Parathyroid adenoma (tissue), 2 donors: ENCODE results near the gene RBMS3.

Source experiments
- H2AFZ ChIP-seq: fragments of 300-600 bp; sonication (generic); one replicate; pipeline ENCODE4 v1.7.0; 2017; ENCODE audit warnings: antibody characterized with exemption, mild to moderate bottlenecking
- H3K27ac ChIP-seq: fragments of 300-600 bp; sonication (generic); one replicate; pipeline ENCODE4 v1.7.0; 2017
- H3K27me3 ChIP-seq: fragments of 300-600 bp; sonication (generic); one replicate; pipeline ENCODE4 v1.7.0; 2017; ENCODE audit warnings: low read length; ENCODE audit not compliant: control insufficient read depth, insufficient read depth
- H3K36me3 ChIP-seq: fragments of 300-600 bp; sonication (generic); one replicate; pipeline ENCODE4 v1.7.0; 2017; ENCODE audit warnings: low read length; ENCODE audit not compliant: control insufficient read depth, insufficient read depth
- H3K4me1 ChIP-seq: fragments of 300-600 bp; sonication (generic); one replicate; pipeline ENCODE4 v1.7.0; 2017; ENCODE audit warnings: control low read depth
- H3K4me2 ChIP-seq: fragments of 300-600 bp; sonication (generic); one replicate; pipeline ENCODE4 v1.7.0; 2017; ENCODE audit warnings: low read length
- H3K4me3 ChIP-seq: fragments of 300-600 bp; sonication (generic); one replicate; pipeline ENCODE4 v1.7.0; 2017; ENCODE audit warnings: low read depth, low read length
- H3K79me2 ChIP-seq: fragments of 300-600 bp; sonication (generic); one replicate; pipeline ENCODE4 v1.7.0; 2017; ENCODE audit warnings: control low read depth
- H3K9ac ChIP-seq: fragments of 300-600 bp; sonication (generic); one replicate; pipeline ENCODE4 v1.7.0; 2017; ENCODE audit warnings: mild to moderate bottlenecking
- H3K9me3 ChIP-seq: fragments of 300-600 bp; sonication (generic); one replicate; pipeline ENCODE4 v1.7.0; 2017; ENCODE audit warnings: low read length; ENCODE audit not compliant: control insufficient read depth
- CTCF ChIP-seq: fragments of 300-600 bp; sonication (generic); IDR thresholded peaks from one replicate; pipeline ENCODE4 v1.7.0; 2017; ENCODE audit warnings: antibody characterized with exemption, mild to moderate bottlenecking
- donor health status: primary hyperparathyroidism.

RBMS3 gene

DNA sequence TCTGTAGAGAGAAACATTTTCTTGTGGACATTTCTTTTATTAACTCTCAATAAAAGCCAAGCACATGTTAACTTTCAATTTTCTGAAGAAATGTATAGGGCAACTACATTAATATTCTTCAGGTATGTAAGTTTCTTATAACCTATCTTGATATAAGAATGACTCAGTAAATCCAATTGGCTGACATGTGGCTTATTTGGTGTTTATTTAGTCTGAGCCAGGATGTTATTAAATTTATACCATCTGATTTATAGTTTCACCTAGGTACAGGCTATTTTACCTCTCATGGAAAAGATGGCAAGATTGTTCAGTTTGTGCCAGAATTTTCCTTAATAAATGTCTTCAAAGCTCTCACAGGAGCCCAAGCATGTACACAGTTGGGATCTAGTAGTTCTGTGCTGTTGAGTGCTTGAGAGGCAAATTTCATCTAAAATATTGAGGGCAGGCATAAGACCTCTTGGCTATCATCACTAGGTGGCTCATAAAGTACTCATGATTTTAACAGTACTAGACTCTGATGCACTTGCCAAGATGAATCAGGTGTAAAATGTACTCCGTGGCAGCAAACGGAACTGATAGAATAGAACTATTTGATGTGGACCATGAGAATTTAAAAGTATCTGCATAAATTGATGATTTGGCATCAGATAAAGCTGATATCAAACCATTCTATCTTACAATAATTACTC is 631.9 kb downstream of the RBMS3 start:
- H3K9me3 ChIP-seq: no peaks in the 10 kb centered on the region
- no peak overlapping the region for H3K4me2 ChIP-seq
- H3K27ac ChIP-seq: no peak overlapping the region
- no peak for TF ChIP-seq CTCF
- H3K4me1 ChIP-seq: no peaks in the 10 kb centered on the region
- no peak overlapping the region for H3K4me3 ChIP-seq
- H3K9ac ChIP-seq: no peak overlapping the region
- no peaks in the 10 kb centered on the region for H3K36me3 ChIP-seq
- no peaks in the 10 kb centered on the region for H3K79me2 ChIP-seq
- H3K27me3 ChIP-seq: no peaks in the 10 kb centered on the region
- H2AFZ ChIP-seq: no peak overlapping the region

- Histone ChIP-seq H3K9ac (no peak overlapping the region), H3K4me2 (no peak overlapping the region), H3K27ac (no peak overlapping the region), H3K36me3 (no peaks in the 10 kb centered on the region), H3K79me2 (no peaks in the 10 kb centered on the region), H3K4me1 (no peaks in the 10 kb centered on the region), H3K9me3 (no peaks in the 10 kb centered on the region), H2AFZ (no peak overlapping the region), H3K4me3 (no peak overlapping the region), H3K27me3 (no peaks in the 10 kb centered on the region)
- TF ChIP-seq CTCF: no peak
Measured at GRCh38 chr3:29914861-29915524, 634.1 kb downstream of the RBMS3 start.

- Histone ChIP-seq H3K9me3 (no peaks in the 10 kb centered on the region), H3K4me1 (no peaks in the 10 kb centered on the region), H3K79me2 (no peaks in the 10 kb centered on the region), H3K36me3 (no peaks in the 10 kb centered on the region), H3K27ac (no peak overlapping the region), H3K4me3 (no peak overlapping the region), H3K27me3 (no peaks in the 10 kb centered on the region), H2AFZ (no peak overlapping the region), H3K9ac (no peak overlapping the region), H3K4me2 (no peak overlapping the region)
- TF ChIP-seq CTCF: no peak
Measured at GRCh38 chr3:29919571-29919970, 638.7 kb downstream of the RBMS3 start.

DNA sequence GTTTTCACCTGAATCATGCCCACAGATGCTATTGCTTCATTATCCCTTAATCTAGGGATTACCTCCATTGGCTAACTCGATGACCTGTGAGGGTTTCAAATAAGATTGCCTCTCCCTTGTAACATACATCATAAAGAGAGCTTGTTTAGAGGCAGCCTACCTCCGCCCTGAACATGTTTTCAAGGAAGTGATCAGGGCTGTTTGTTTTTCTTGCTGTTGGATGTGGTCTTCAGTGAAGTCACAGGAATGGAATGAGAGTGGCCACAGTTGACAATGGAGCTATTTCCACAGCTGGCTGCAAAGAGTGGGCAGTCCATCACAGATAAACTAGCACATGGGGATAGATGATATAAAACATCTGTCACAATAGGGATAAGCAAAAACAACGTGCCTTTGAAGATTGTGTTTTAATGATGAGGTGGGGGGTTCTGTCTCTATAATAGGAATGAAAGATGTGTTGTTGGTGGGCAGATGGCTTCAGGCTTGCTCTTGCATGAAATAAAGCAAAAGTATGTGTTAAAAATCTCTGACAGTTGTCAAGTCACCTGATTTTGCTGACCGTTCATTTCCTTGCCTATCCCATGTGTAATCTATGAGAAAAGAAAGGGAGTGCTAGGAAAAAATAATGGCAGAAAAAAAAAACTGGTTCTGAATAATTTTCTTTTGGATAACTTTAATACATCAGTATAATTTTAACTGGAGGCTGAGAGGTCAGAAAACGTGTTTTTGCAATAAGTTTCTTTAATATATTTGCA is 642.3 kb downstream of the RBMS3 start:
- Histone ChIP-seq H3K27ac (no peak overlapping the region), H3K9ac (no peak overlapping the region), H3K27me3 (no peaks in the 10 kb centered on the region), H3K36me3 (no peaks in the 10 kb centered on the region), H3K4me3 (no peak overlapping the region), H3K4me2 (no peak overlapping the region), H3K79me2 (no peaks in the 10 kb centered on the region), H3K4me1 (no peaks in the 10 kb centered on the region), H2AFZ (no peak overlapping the region), H3K9me3 (no peaks in the 10 kb centered on the region)
- TF ChIP-seq CTCF: no peak
